ENCODE results near the gene TEX44. TPM values are rescaled to one million over a fixed set of nuclear protein-coding genes. Genes with fewer than 3 reads are reported as not detected.

The TEX44 gene
- total and polyA plus RNA-seq, 2 of the 13 experiments (the other 11 are each of a cell fraction or from before 2014, with no cell fraction given) = not detected

DNA sequence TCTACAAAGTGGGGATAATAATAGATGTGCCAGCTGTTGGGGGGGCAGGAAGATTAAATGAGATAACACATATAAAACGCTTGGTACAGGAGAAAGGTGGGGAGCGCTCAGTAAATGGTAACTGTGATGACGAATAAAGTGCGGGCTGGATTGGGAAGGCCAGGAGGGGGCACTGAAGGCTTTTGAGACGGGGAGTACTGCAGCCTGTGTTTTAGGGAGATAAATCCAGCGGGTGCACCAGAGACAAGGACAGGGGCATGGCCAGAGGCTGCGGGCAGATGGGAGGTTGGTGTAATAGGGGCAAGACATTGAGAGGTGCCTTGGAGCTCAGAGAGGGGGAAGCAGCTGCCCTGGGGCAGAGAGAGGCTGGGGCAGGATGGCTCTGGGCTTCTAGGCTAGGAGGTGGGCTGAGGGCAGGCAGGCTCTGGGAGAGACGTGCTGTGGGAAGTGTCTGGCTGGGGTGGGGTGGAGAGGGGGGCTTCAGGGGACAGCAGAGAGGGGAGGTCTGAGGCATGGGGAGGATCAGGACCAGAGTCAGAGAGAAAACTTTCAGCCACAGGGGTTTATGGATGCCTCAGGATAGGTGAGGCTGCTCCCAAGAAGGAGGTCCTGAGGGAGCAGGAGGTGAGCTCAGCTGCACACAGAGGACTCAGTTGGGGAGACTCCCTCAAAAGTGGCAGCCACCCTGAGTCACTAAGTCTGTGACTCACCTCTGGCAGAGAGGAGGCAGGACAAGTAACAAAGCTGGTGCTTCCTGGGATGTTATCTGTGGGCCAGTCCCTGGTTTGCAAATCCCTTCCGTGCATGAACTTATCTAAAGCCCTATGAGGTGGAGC is 18.8 kb downstream of the TEX44 start:
- H3K27me3 ChIP-seq (ENCODE audit: control insufficient read depth in 1 of 2, insufficient read depth in 2 of 2, low read length in 2 of 2) = peaks cover 3 to 7% of the 10 kb centered on the region in 2 experiments; a peak in 2 of 5 replicates
- ChIA-PET CTCF (ENCODE audit: low intra/inter-chr PET ratio, low total read pairs) (interaction anchor here (1.0 to 3.7 kb wide), 5 partner anchors 59 to 104 kb away, joined by 3 to 39 read pairs (median 10); no protein-coding TSS in a partner anchor), POLR2A (interaction anchor here (1.3 to 1.5 kb wide), 3 partner anchors 56 to 102 kb away, joined by 4 to 7 read pairs (median 5); no protein-coding TSS in a partner anchor)
- DNase-seq (ENCODE audit: low spot score) (peak; percentile 59), FAIRE-seq (no peak), ATAC-seq (peak; percentile 13)
- H3K79me2 ChIP-seq (ENCODE audit: insufficient read depth, low read length) = no peaks in the 10 kb centered on the region
- in situ Hi-C loops (cut with HindIII; ENCODE audit: extremely low pct_ligation_motif_present, low pct_unique_long_range_greater_than_20kb) = loop anchor here (5.0 kb wide), 2 partner anchors 61 to 101 kb away; no protein-coding TSS in a partner anchor
- no peaks in the 10 kb centered on the region for H4K20me1 ChIP-seq (ENCODE audit: insufficient read depth, low read length)
- BruUV-seq (replicated peaks) = no TSS peak
- 23% methylated on average over 9 of the region's 9 CpGs for WGBS (ENCODE audit: low lambda C conversion rate)
- H3K4me3 ChIP-seq (replicated peaks in 1 of 3; ENCODE audit: insufficient read depth in 1 of 3, low read depth in 2 of 3, low read length in 3 of 3) = no peak overlapping the region; a peak in 1 of 6 replicates
- H2AFZ ChIP-seq (ENCODE audit: low read length) = no peak overlapping the region
- peaks cover 53% of the 10 kb centered on the region for H3K4me1 ChIP-seq (ENCODE audit: insufficient read depth, low read length)
- no peak overlapping the region for H3K9ac ChIP-seq (ENCODE audit: insufficient read depth, low read depth, low read length)
- peak overlapping the region; percentile 72 for H3K4me2 ChIP-seq (ENCODE audit: low read depth, low read length)
- no peaks in the 10 kb centered on the region for H3K36me3 ChIP-seq (replicated peaks in 1 of 2; ENCODE audit: control insufficient read depth in 1 of 2, insufficient read depth in 2 of 2, low read length in 2 of 2)
- intact Hi-C loops (cut with micrococcal nuclease; ENCODE audit: unreplicated experiment) = loop anchor here (1.0 to 2.0 kb wide), 4 partner anchors 60 to 169 kb away; partner anchors contain the start of gene PDE6D
- H3K9me3 ChIP-seq (ENCODE audit: low read length) = no peaks in the 10 kb centered on the region
- H3K27ac ChIP-seq (ENCODE audit: extremely low read length, insufficient read depth, low read length) = no peak overlapping the region
- TF ChIP-seq ZEB1 (IDR thresholded peaks at IDR 0.05; ENCODE audit: insufficient replicate concordance, low read depth) (no peak), HNF4G (IDR thresholded peaks at IDR 0.05; ENCODE audit: borderline replicate concordance, low read depth, low read length) (no peak), HNF4G (CRISPR knock-in tag; IDR thresholded peaks at IDR 0.05; ENCODE audit: borderline replicate concordance, low read depth) (no peak), ATRX (CRISPR knock-in tag; IDR thresholded peaks at IDR 0.05; ENCODE audit: borderline replicate concordance) (no peak), HDAC2 (CRISPR knock-in tag; IDR thresholded peaks at IDR 0.05) (0 out of 2 replicates have a peak, but pooled peaks have one; percentile 29), PHB2 (IDR thresholded peaks at IDR 0.05; ENCODE audit: partially characterized antibody) (no peak), JUNB (CRISPR knock-in tag; IDR thresholded peaks at IDR 0.05; ENCODE audit: borderline replicate concordance) (no peak), ZNF20 (CRISPR knock-in tag; IDR thresholded peaks at IDR 0.05) (no peak), NKX3-1 (CRISPR knock-in tag; IDR thresholded peaks at IDR 0.05) (no peak), DPF2 (CRISPR knock-in tag; IDR thresholded peaks at IDR 0.05; ENCODE audit: borderline replicate concordance, low read depth) (peak; percentile 8; the same call in 1 of the 2 replicates), MIER3 (CRISPR knock-in tag; IDR thresholded peaks at IDR 0.05; ENCODE audit: borderline replicate concordance) (no peak), ZNF547 (CRISPR knock-in tag; IDR thresholded peaks at IDR 0.05) (no peak), POLR2G (IDR thresholded peaks at IDR 0.05; ENCODE audit: low read depth, low read length) (no peak), ZFP36L1 (CRISPR knock-in tag; IDR thresholded peaks at IDR 0.05) (no peak), SMARCC2 (IDR thresholded peaks at IDR 0.05) (no peak)
- TF ChIP-seq, protein P1, sequence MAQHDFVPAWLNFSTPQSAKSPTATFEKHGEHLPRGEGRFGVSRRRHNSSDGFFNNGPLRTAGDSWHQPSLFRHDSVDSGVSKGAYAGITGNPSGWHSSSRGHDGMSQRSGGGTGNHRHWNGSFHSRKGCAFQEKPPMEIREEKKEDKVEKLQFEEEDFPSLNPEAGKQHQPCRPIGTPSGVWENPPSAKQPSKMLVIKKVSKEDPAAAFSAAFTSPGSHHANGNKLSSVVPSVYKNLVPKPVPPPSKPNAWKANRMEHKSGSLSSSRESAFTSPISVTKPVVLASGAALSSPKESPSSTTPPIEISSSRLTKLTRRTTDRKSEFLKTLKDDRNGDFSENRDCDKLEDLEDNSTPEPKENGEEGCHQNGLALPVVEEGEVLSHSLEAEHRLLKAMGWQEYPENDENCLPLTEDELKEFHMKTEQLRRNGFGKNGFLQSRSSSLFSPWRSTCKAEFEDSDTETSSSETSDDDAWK (CRISPR knock-in tag; IDR thresholded peaks at IDR 0.05) = no peak
- TF ChIP-seq, protein P2, sequence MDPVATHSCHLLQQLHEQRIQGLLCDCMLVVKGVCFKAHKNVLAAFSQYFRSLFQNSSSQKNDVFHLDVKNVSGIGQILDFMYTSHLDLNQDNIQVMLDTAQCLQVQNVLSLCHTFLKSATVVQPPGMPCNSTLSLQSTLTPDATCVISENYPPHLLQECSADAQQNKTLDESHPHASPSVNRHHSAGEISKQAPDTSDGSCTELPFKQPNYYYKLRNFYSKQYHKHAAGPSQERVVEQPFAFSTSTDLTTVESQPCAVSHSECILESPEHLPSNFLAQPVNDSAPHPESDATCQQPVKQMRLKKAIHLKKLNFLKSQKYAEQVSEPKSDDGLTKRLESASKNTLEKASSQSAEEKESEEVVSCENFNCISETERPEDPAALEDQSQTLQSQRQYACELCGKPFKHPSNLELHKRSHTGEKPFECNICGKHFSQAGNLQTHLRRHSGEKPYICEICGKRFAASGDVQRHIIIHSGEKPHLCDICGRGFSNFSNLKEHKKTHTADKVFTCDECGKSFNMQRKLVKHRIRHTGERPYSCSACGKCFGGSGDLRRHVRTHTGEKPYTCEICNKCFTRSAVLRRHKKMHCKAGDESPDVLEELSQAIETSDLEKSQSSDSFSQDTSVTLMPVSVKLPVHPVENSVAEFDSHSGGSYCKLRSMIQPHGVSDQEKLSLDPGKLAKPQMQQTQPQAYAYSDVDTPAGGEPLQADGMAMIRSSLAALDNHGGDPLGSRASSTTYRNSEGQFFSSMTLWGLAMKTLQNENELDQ (CRISPR knock-in tag; IDR thresholded peaks at IDR 0.05; ENCODE audit: borderline replicate concordance) = no peak
- TF ChIP-seq, protein P3, sequence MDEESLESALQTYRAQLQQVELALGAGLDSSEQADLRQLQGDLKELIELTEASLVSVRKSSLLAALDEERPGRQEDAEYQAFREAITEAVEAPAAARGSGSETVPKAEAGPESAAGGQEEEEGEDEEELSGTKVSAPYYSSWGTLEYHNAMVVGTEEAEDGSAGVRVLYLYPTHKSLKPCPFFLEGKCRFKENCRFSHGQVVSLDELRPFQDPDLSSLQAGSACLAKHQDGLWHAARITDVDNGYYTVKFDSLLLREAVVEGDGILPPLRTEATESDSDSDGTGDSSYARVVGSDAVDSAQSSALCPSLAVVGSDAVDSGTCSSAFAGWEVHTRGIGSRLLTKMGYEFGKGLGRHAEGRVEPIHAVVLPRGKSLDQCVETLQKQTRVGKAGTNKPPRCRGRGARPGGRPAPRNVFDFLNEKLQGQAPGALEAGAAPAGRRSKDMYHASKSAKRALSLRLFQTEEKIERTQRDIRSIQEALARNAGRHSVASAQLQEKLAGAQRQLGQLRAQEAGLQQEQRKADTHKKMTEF (CRISPR knock-in tag; IDR thresholded peaks at IDR 0.05) = no peak
